ENCODE data around the gene ELOVL6. TPM values are rescaled to one million over a fixed set of nuclear protein-coding genes. Genes with fewer than 3 reads are reported as not detected.

Gene ELOVL6
- total and polyA plus RNA-seq, 2 of the 4 experiments (the other 2 are of a cell fraction) = 17.9 to 19.0 TPM

DNA sequence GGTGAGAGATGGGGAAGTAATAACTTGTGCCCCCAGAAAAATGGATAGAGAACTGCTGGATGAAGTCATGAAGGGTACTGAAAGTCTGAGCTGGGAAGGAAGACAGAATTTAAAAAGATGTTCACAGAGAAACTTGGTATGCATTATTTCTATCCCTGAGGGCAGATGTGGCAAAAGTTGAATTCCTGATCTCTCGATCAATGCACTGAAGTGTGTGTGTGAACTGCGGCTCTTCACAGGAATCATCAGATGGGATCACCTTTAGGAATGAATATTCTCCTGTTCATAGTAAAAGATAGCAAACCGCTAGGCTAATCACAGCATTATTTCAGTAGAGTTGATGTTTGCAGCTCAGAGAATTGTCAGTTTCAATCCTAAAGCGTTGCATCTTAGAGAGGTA is 86.4 kb downstream of the ELOVL6 start:
- intact Hi-C loops (cut with micrococcal nuclease) (no loop called here), in situ Hi-C loops (cut with MboI; ENCODE audit: low sequenced_read_pairs) (no loop called here), dilution Hi-C loops (cut with HindIII; ENCODE audit: low sequenced_read_pairs, unreplicated experiment) (no loop called here)
- Histone ChIP-seq H3K36me3 (ENCODE audit: control insufficient read depth, insufficient read depth, low read length) (no peaks in the 10 kb centered on the region), H4K91ac (ENCODE audit: insufficient read depth, low read depth, low read length) (no peak overlapping the region), H4K5ac (ENCODE audit: low read depth, low read length) (no peak overlapping the region), H3K4ac (ENCODE audit: low read depth, low read length) (no peak overlapping the region), H2BK15ac (ENCODE audit: low read depth, low read length) (no peak overlapping the region), H4K20me1 (ENCODE audit: insufficient read depth, low read length) (no peaks in the 10 kb centered on the region), H3K9ac (ENCODE audit: low read depth, low read length) (no peak overlapping the region), H3K4me1 (ENCODE audit: control insufficient read depth, insufficient read depth, low read length) (peaks cover 3% of the 10 kb centered on the region), H3K23ac (ENCODE audit: low read depth, low read length) (no peak overlapping the region), H3K14ac (replicated peaks; ENCODE audit: low read depth, low read length) (no peak overlapping the region), H2BK20ac (ENCODE audit: low read depth, low read length) (no peak overlapping the region), H2AFZ (replicated peaks; ENCODE audit: low read length, poor library complexity) (no peak overlapping the region), H2BK120ac (ENCODE audit: low read depth, low read length) (no peak overlapping the region), H3K18ac (ENCODE audit: low read depth, low read length) (no peak overlapping the region), H3K9me1 (ENCODE audit: insufficient read depth, low read length) (no peaks in the 10 kb centered on the region), H2AK5ac (ENCODE audit: low read depth, low read length) (no peak overlapping the region), H3K9me3 (ENCODE audit: control insufficient read depth, insufficient read depth, low read length) (no peaks in the 10 kb centered on the region), H3K79me1 (ENCODE audit: low read depth in 1 of 2, low read length in 2 of 2) (peaks cover 4 to 6% of the 10 kb centered on the region in 2 experiments; a peak in 2 of 4 replicates), H3K56ac (ENCODE audit: extremely low read depth, insufficient read depth, low read length) (no peak overlapping the region), H3K4me3 (ENCODE audit: insufficient read depth, low read depth, low read length) (no peak overlapping the region), H2AK9ac (replicated peaks; ENCODE audit: low read depth, low read length, poor library complexity) (no peak overlapping the region), H3K27ac (ENCODE audit: insufficient read depth, low read length) (no peak overlapping the region), H3K27me3 (ENCODE audit: control insufficient read depth, insufficient read depth, low read length) (no peaks in the 10 kb centered on the region), H4K8ac (ENCODE audit: low read depth in 2 of 2, low read length in 2 of 2) (no peak overlapping the region), H2BK5ac (ENCODE audit: low read depth, low read length, poor library complexity, severe bottlenecking) (no peak overlapping the region), H3K4me2 (ENCODE audit: low read depth, low read length) (no peak overlapping the region)
- no TSS peak for BruUV-seq (replicated peaks)
- ATAC-seq (ENCODE audit: low read depth) (no peak), DNase-seq (no peak)
- ChIA-PET CTCF (no interaction called here), POLR2A (ENCODE audit: unreplicated experiment) (no interaction called here)
- no peak for TF ChIP-seq POLR2A (IDR thresholded peaks at IDR 0.05; ENCODE audit: low read depth, low read length)
- TF ChIP-seq CHD1 (IDR thresholded peaks at IDR 0.05; ENCODE audit: low read depth, low read length) = no peak
- TF ChIP-seq FOS (IDR thresholded peaks at IDR 0.05; ENCODE audit: low read depth, low read length) = no peak
- no peak for TF ChIP-seq CEBPB (IDR thresholded peaks at IDR 0.05; ENCODE audit: low read depth, low read length)
- no peak for TF ChIP-seq RCOR1 (IDR thresholded peaks at IDR 0.05; ENCODE audit: insufficient replicate concordance, low read length)
- no peak for TF ChIP-seq MAFK (IDR thresholded peaks at IDR 0.05; ENCODE audit: low read depth, low read length)
- no CpG with 5 or more reads among the region's 4 CpGs for WGBS, 2 experiments (ENCODE audit: extremely low coverage in 2 of 2, insufficient read length in 1 of 2)
